Vagina (tissue), 2 donors: ENCODE results near the gene PTPRM. TPM values are rescaled to one million over a fixed set of nuclear protein-coding genes. Genes with fewer than 3 reads are reported as not detected.
"Not testable (repeated sequence)": the region's sequence is repeated elsewhere in the genome, so short reads cannot be mapped to it uniquely, and the experiment has no call there.

Experiments
- DNase-seq, 2 donors: peaks; one replicate each; pipeline ENCODE4 v3.0.0-alpha.2; 2017; ENCODE audit errors: extremely low spot score in 2 of 2
- H3K27ac ChIP-seq: fragments of 200-600 bp; sonication (generic); one replicate; pipeline ENCODE4 v1.5.1; 2019
- H3K27me3 ChIP-seq: fragments of 200-600 bp; sonication (generic); one replicate; pipeline ENCODE4 v1.5.1; 2019
- H3K36me3 ChIP-seq, 2 donors: fragments of 200-600 bp; sonication (generic); one replicate each; pipeline ENCODE4 v1.5.1; 2017 to 2019
- H3K4me1 ChIP-seq: fragments of 200-600 bp; sonication (generic); one replicate; pipeline ENCODE4 v1.5.1; 2019
- H3K4me3 ChIP-seq, 2 donors: fragments of 200-600 bp; sonication (generic); 1 replicate in 1 of 2; 2 replicates in 1 of 2; pipeline ENCODE4 v1.5.1; 2016 to 2019
- H3K9me3 ChIP-seq: fragments of 200-600 bp; sonication (generic); one replicate; pipeline ENCODE4 v1.5.1; 2019
- POLR2A ChIP-seq, 2 donors: fragments of 450-650 bp; IDR thresholded peaks; one replicate each; pipeline ENCODE4 v1.6.1; 2017; ENCODE audit warnings: antibody characterized with exemption in 2 of 2, mild to moderate bottlenecking in 2 of 2, moderate library complexity in 2 of 2
- POLR2AphosphoS5 ChIP-seq, 2 donors: sonication (generic); formaldehyde crosslinking; IDR thresholded peaks; one replicate each; pipeline ENCODE4 v1.9.0; 2017; ENCODE audit warnings: antibody characterized with exemption in 2 of 2, mild to moderate bottlenecking in 2 of 2, low read depth in 1 of 2; ENCODE audit not compliant: insufficient read depth in 1 of 2
- intact Hi-C: fragments of 100-400 bp; cut with DNase I; formaldehyde crosslinking; loops from one replicate; pipeline ENCODE4 v1.15.1; 2023
- total RNA-seq: library from RNA; depleted of rRNA; stranded (reverse); fragments of >200 nt; gene quantifications from one replicate; pipeline ENCODE4 v1.2.3, GENCODE V29; 2016
- TF ChIP-seq, protein P1 (sequence below), 3 experiments: fragments of 450-650 bp in 2 of 3; fragments of 200-600 bp in 1 of 3; sonication (generic) in 1 of 3; IDR thresholded peaks; one replicate each; pipeline ENCODE4 v1.5.1; 2017 to 2019; ENCODE audit warnings: antibody characterized with exemption in 3 of 3, mild to moderate bottlenecking in 2 of 3, moderate library complexity in 2 of 3

Gene PTPRM
- total RNA-seq, 1 donor from 2014 or later: 60.2 TPM

DNA sequence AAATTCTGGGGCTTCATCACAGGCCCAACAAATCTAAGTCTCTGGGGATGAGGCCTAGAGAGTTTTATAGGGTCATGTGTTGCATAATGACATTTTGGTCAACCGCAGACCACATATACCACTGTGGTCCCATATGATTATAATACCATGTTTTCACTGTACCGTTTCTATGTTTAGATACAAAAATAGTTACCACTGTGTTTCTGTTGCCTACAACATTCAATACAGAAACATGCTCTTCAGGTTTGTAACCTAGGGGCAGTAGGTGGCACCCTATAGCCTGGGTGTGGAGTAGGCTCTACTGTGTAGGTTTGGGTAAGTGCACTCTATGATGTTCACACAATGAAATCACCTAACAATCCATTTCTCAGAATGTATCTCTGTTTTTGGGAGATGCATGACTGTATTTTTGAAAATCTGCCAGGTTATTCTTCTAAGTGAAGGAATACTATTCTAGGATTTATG lies 485.2 kb downstream of the PTPRM start:
- intact Hi-C loops: no loop called here
- H3K27me3 ChIP-seq: no peaks in the 10 kb centered on the region
- TF ChIP-seq POLR2A (IDR thresholded peaks at IDR 0.05) (no peak), POLR2AphosphoS5 (IDR thresholded peaks at IDR 0.05; ENCODE audit: insufficient read depth in 1 of 2, low read depth in 1 of 2) (no peak)
- TF ChIP-seq, protein P1, sequence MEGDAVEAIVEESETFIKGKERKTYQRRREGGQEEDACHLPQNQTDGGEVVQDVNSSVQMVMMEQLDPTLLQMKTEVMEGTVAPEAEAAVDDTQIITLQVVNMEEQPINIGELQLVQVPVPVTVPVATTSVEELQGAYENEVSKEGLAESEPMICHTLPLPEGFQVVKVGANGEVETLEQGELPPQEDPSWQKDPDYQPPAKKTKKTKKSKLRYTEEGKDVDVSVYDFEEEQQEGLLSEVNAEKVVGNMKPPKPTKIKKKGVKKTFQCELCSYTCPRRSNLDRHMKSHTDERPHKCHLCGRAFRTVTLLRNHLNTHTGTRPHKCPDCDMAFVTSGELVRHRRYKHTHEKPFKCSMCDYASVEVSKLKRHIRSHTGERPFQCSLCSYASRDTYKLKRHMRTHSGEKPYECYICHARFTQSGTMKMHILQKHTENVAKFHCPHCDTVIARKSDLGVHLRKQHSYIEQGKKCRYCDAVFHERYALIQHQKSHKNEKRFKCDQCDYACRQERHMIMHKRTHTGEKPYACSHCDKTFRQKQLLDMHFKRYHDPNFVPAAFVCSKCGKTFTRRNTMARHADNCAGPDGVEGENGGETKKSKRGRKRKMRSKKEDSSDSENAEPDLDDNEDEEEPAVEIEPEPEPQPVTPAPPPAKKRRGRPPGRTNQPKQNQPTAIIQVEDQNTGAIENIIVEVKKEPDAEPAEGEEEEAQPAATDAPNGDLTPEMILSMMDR (IDR thresholded peaks at IDR 0.05): no peak

DNA sequence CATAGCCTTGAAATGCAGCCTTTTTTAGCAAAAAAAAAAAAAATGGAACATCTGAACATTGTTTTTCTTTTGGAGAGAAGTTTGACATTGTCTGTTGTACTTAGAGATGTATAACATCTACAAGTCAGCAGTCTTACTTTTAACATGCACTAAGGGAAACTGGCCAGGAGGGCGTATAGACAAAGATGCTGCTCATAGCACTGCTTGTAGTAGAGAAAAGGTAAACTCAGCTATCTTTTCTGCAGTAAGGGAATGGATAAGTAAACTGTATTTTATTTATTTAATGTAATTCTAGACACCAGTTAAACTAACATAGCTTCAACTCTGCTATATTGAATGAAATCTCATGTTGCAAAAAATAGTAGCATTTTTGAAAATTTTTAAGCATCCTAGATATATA lies 489.6 kb downstream of the PTPRM start:
- TF ChIP-seq POLR2A (IDR thresholded peaks at IDR 0.05) (no peak), POLR2AphosphoS5 (IDR thresholded peaks at IDR 0.05; ENCODE audit: insufficient read depth in 1 of 2, low read depth in 1 of 2) (no peak)
- TF ChIP-seq, protein P1 (IDR thresholded peaks at IDR 0.05): no peak
- intact Hi-C loops: no loop called here

More for the DNA sequence above, 485.2 kb downstream of the PTPRM start:
- DNase-seq: no peak
- no peak overlapping the region for H3K27ac ChIP-seq
- peaks cover 7% of the 10 kb centered on the region for H3K4me1 ChIP-seq
- H3K36me3 ChIP-seq: no peaks in the 10 kb centered on the region
- H3K4me3 ChIP-seq: no peak overlapping the region
- no peaks in the 10 kb centered on the region for H3K9me3 ChIP-seq

DNA sequence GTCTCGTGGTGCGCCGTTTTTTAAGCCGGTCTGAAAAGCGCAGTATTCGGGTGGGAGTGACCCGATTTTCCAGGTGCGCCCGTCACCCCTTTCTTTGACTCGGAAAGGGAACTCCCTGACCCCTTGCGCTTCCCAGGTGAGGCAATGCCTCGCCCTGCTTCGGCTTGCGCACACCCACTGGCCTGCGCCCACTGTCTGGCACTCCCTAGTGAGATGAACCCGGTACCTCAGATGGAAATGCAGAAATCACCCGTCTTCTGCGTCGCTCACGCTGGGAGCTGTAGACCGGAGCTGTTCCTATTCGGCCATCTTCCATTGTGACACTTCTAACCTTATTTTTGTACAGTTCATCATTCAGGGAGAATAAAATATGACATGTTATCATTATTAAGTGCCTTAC lies 496.0 kb downstream of the PTPRM start:
- H3K36me3 ChIP-seq, DNase-seq, H3K9me3 ChIP-seq, H3K4me1 ChIP-seq, intact Hi-C loops, H3K4me3 ChIP-seq, H3K27ac ChIP-seq, H3K27me3 ChIP-seq: not testable (repeated sequence)

More for the DNA sequence above, 489.6 kb downstream of the PTPRM start:
- H3K36me3 ChIP-seq: no peaks in the 10 kb centered on the region
- no peak for DNase-seq
- H3K4me1 ChIP-seq: peaks cover 3% of the 10 kb centered on the region
- no peak overlapping the region for H3K27ac ChIP-seq
- H3K9me3 ChIP-seq: no peaks in the 10 kb centered on the region
- no peak overlapping the region for H3K4me3 ChIP-seq
- no peaks in the 10 kb centered on the region for H3K27me3 ChIP-seq

DNA sequence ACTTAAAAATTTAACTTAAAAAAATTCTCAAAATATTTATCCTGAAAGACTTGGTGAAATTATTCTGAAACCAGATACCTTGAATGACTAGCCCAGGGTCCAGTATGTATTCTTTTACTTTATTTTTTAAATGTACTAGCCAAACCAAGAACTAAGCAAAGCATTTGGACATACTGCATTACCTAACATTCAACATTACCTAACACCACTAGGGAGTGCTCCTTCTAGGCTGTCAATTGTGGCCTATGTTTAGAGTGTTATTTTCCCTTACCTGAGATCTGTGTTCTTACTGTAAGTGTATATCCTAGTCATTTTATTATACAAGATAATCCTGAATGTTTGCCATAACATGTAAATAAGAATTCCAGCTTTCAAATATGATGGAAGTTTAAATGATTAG lies 496.6 kb downstream of the PTPRM start:
- Histone ChIP-seq H3K27ac (no peak overlapping the region), H3K36me3 (no peaks in the 10 kb centered on the region), H3K4me3 (no peak overlapping the region), H3K9me3 (no peaks in the 10 kb centered on the region), H3K27me3 (no peaks in the 10 kb centered on the region), H3K4me1 (no peaks in the 10 kb centered on the region)
- no peak for TF ChIP-seq POLR2AphosphoS5 (IDR thresholded peaks at IDR 0.05; ENCODE audit: insufficient read depth in 1 of 2, low read depth in 1 of 2)
- no peak for TF ChIP-seq POLR2A (IDR thresholded peaks at IDR 0.05)
- TF ChIP-seq, protein P1 (IDR thresholded peaks at IDR 0.05): no peak
- DNase-seq: no peak
- intact Hi-C loops: no loop called here

DNA sequence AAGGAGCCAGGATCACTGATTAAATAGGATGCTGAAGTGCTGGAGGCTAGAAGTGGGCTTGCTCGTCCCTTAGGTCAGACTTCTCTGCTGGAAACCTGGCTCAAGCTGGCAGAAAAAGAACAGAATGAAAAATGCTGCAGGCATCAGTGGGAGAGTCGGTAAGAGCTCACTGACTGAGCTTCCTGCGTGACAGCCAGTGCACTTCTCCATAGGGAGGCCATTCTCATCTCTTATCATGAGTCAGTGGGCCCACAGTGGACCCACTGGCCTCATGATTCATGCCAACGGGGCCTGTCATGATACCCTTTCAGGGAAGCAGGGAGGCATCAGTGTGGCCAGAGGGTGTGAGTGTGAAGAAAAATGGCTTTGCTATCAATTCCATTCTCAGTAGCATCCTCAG lies 498.2 kb downstream of the PTPRM start:
- H3K27ac ChIP-seq: no peak overlapping the region
- no peak overlapping the region for H3K4me3 ChIP-seq
- H3K4me1 ChIP-seq: no peaks in the 10 kb centered on the region
- TF ChIP-seq POLR2AphosphoS5 (IDR thresholded peaks at IDR 0.05; ENCODE audit: insufficient read depth in 1 of 2, low read depth in 1 of 2) (no peak), POLR2A (IDR thresholded peaks at IDR 0.05) (no peak)
- TF ChIP-seq, protein P1 (IDR thresholded peaks at IDR 0.05): no peak
- no peak for DNase-seq
- intact Hi-C loops: no loop called here
- H3K9me3 ChIP-seq: no peaks in the 10 kb centered on the region
- H3K36me3 ChIP-seq: no peaks in the 10 kb centered on the region
- no peaks in the 10 kb centered on the region for H3K27me3 ChIP-seq
